ENCODE results near the gene MX1. TPM values are rescaled to one million over a fixed set of nuclear protein-coding genes. Genes with fewer than 3 reads are reported as not detected.
A peak's percentile ranks its signal among the peaks of the same experiment; 100 is the strongest.

The MX1 gene
- total and polyA plus RNA-seq, 11 donors: 6.2 to 53.9 (median 13.6) TPM

- Histone ChIP-seq H3K4me3 (no peak overlapping the region), H3K36me3 (peaks cover 0 to 91% (median 70%) of the 10 kb centered on the region in 9 donors), H3K9me3 (peaks cover 0 to 11% (median 0%) of the 10 kb centered on the region in 12 donors), H3K27me3 (no peaks in the 10 kb centered on the region), H3K27ac (no peak overlapping the region), H3K4me1 (peaks cover 0 to 12% (median 0%) of the 10 kb centered on the region in 12 donors)
- DNase-seq: no peak
- 81 to 92% (median 87%) methylated on average over 6 of the region's 6 CpGs for WGBS, 4 donors
- TF ChIP-seq, protein P1, sequence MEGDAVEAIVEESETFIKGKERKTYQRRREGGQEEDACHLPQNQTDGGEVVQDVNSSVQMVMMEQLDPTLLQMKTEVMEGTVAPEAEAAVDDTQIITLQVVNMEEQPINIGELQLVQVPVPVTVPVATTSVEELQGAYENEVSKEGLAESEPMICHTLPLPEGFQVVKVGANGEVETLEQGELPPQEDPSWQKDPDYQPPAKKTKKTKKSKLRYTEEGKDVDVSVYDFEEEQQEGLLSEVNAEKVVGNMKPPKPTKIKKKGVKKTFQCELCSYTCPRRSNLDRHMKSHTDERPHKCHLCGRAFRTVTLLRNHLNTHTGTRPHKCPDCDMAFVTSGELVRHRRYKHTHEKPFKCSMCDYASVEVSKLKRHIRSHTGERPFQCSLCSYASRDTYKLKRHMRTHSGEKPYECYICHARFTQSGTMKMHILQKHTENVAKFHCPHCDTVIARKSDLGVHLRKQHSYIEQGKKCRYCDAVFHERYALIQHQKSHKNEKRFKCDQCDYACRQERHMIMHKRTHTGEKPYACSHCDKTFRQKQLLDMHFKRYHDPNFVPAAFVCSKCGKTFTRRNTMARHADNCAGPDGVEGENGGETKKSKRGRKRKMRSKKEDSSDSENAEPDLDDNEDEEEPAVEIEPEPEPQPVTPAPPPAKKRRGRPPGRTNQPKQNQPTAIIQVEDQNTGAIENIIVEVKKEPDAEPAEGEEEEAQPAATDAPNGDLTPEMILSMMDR (IDR thresholded peaks at IDR 0.05): no peak
- TF ChIP-seq POLR2A (IDR thresholded peaks at IDR 0.05): no peak
- peak in 1 of 4 donors; percentile 48 for ATAC-seq
- intact Hi-C loops (cut with DNase I): no loop called here
These were observed 19.7 kb upstream of the MX1 start for GRCh38 chr21:41406340-41406739.

- DNase-seq: no peak
- Histone ChIP-seq H3K4me1 (peaks cover 0 to 18% (median 0%) of the 10 kb centered on the region in 12 donors), H3K9me3 (peaks cover 0 to 15% (median 0%) of the 10 kb centered on the region in 12 donors), H3K36me3 (peaks cover 0 to 77% (median 55%) of the 10 kb centered on the region in 9 donors), H3K4me3 (no peak overlapping the region), H3K27me3 (no peaks in the 10 kb centered on the region), H3K27ac (no peak overlapping the region)
- 93% methylated on average over 24 of the region's 24 CpGs for WGBS, 4 donors
- TF ChIP-seq POLR2A (IDR thresholded peaks at IDR 0.05): no peak
- TF ChIP-seq, protein P1 (IDR thresholded peaks at IDR 0.05): no peak
- no peak for ATAC-seq
- intact Hi-C loops (cut with DNase I): no loop called here
These were observed 18.2 kb upstream of the MX1 start for GRCh38 chr21:41407541-41408460.

GRCh38 chr21:41410361-41410760 is 15.7 kb upstream of the MX1 start:
- Histone ChIP-seq H3K4me1 (peaks cover 0 to 18% (median 0%) of the 10 kb centered on the region in 12 donors), H3K9me3 (peaks cover 0 to 26% (median 0%) of the 10 kb centered on the region in 12 donors), H3K27me3 (no peaks in the 10 kb centered on the region), H3K36me3 (peaks cover 0 to 51% (median 35%) of the 10 kb centered on the region in 9 donors), H3K27ac (no peak overlapping the region), H3K4me3 (no peak overlapping the region)
- no peak for ATAC-seq
- 56 to 85% (median 66%) methylated on average over 1 of the region's 1 CpG for WGBS, 4 donors
- intact Hi-C loops (cut with DNase I): loop anchor here in 1 of 10 donors (10.0 kb wide), 1 partner anchor 56 kb away; no protein-coding TSS in a partner anchor
- no peak for DNase-seq
- no peak for TF ChIP-seq POLR2A (IDR thresholded peaks at IDR 0.05)
- TF ChIP-seq, protein P1 (IDR thresholded peaks at IDR 0.05): no peak
